HepG2 (cell line): ENCODE data around the gene ZNF181. TPM values are rescaled to one million over a fixed set of nuclear protein-coding genes. Genes with fewer than 3 reads are reported as not detected.

Source experiments
- CREB1 ChIP-seq, 2 experiments: fragments of 450-650 bp in 1 of 2; IDR thresholded peaks; 2 replicates each; pipeline ENCODE4 v1.6.1; 2016 to 2017; ENCODE audit warnings: control low read depth in 1 of 2, mild to moderate bottlenecking in 1 of 2, missing compliant biosample characterization in 1 of 2, missing genetic modification characterization in 1 of 2
- KLF15 ChIP-seq: sonication (generic); formaldehyde crosslinking; IDR thresholded peaks from 2 replicates; pipeline ENCODE4 v1.8.1; 2023; ENCODE audit warnings: borderline replicate concordance, mild to moderate bottlenecking, inconsistent platforms, missing genetic modification reagents, mixed read lengths
- RARA ChIP-seq: IDR thresholded peaks from 2 replicates; pipeline ENCODE4 v1.6.1; 2016; ENCODE audit warnings: missing genetic modification reagents, missing compliant biosample characterization
- TGIF2 ChIP-seq: IDR thresholded peaks from 2 replicates; pipeline ENCODE4 v1.6.1; 2016; ENCODE audit warnings: control low read depth, missing compliant biosample characterization
- ZBTB1 ChIP-seq: sonication (generic); formaldehyde crosslinking; IDR thresholded peaks from 2 replicates; pipeline ENCODE4 v1.4.0; 2020; ENCODE audit warnings: missing genetic modification reagents, borderline replicate concordance
- ZMYM4 ChIP-seq: sonication (generic); formaldehyde crosslinking; IDR thresholded peaks from 2 replicates; pipeline ENCODE4 v1.8.1; 2023; ENCODE audit warnings: mild to moderate bottlenecking, missing genetic modification reagents
- ZNF331 ChIP-seq: sonication (generic); formaldehyde crosslinking; IDR thresholded peaks from 2 replicates; pipeline ENCODE4 v1.4.0; 2020; ENCODE audit warnings: missing genetic modification reagents
- ZNF337 ChIP-seq: sonication (generic); formaldehyde crosslinking; IDR thresholded peaks from 2 replicates; pipeline ENCODE4 v1.5.1; 2020; ENCODE audit warnings: missing genetic modification reagents, low read depth, mild to moderate bottlenecking, borderline replicate concordance
- ZNF878 ChIP-seq: sonication (generic); formaldehyde crosslinking; IDR thresholded peaks from 2 replicates; pipeline ENCODE4 v1.8.1; 2023; ENCODE audit warnings: mild to moderate bottlenecking, missing genetic modification reagents, moderate library complexity
- polyA plus RNA-seq, 8 experiments: library from polyadenylated mRNA; depleted of rRNA in 3 of 8; stranded (reverse) in 7 of 8; unstranded in 1 of 8; fragments of >200 nt; fragmentation: Illumina TruSeq in 4 of 8; extraction: Trizol in 4 of 8; gene quantifications; 2 replicates each; pipeline versions ENCODE4 v1.2.1 to v1.2.3, GENCODE V29; 2011 to 2016; ENCODE audit warnings: low read depth in 4 of 8, missing spikeins in 1 of 8, mixed read lengths in 1 of 8; ENCODE audit not compliant: insufficient read depth in 1 of 8
- total RNA-seq, 5 experiments: library from RNA; depleted of rRNA; stranded (reverse); fragments of >200 nt; fragmentation: Illumina TruSeq; extraction: Trizol; gene quantifications; 2 replicates each; pipeline ENCODE4 v1.2.3, GENCODE V29; 2016; ENCODE audit warnings: low read depth in 1 of 5
- TF ChIP-seq, protein P1 (sequence below): sonication (generic); formaldehyde crosslinking; IDR thresholded peaks from 2 replicates; pipeline ENCODE4 v1.5.1; 2020; ENCODE audit warnings: mild to moderate bottlenecking, missing genetic modification reagents, borderline replicate concordance
- TF ChIP-seq, protein P2 (sequence below): sonication (generic); formaldehyde crosslinking; IDR thresholded peaks from 2 replicates; pipeline ENCODE4 v1.4.0; 2020; ENCODE audit warnings: mild to moderate bottlenecking, missing genetic modification reagents, borderline replicate concordance
- TF ChIP-seq, protein P3 (sequence below): sonication (generic); formaldehyde crosslinking; IDR thresholded peaks from 2 replicates; pipeline ENCODE4 v1.4.0; 2020; ENCODE audit warnings: missing genetic modification reagents
- TF ChIP-seq, protein P4 (sequence below): sonication (generic); formaldehyde crosslinking; IDR thresholded peaks from 2 replicates; pipeline ENCODE4 v1.4.0; 2020; ENCODE audit warnings: missing genetic modification reagents, low read depth, mild to moderate bottlenecking, borderline replicate concordance
- TF ChIP-seq, protein P5 (sequence below): sonication (generic); formaldehyde crosslinking; IDR thresholded peaks from 2 replicates; pipeline ENCODE4; 2020; ENCODE audit warnings: missing genetic modification reagents, mild to moderate bottlenecking, borderline replicate concordance

ZNF181 gene
- total and polyA plus RNA-seq, 2 of the 13 experiments (the other 11 are each of a cell fraction or from before 2014, with no cell fraction given) = 10.6 to 15.5 TPM

DNA sequence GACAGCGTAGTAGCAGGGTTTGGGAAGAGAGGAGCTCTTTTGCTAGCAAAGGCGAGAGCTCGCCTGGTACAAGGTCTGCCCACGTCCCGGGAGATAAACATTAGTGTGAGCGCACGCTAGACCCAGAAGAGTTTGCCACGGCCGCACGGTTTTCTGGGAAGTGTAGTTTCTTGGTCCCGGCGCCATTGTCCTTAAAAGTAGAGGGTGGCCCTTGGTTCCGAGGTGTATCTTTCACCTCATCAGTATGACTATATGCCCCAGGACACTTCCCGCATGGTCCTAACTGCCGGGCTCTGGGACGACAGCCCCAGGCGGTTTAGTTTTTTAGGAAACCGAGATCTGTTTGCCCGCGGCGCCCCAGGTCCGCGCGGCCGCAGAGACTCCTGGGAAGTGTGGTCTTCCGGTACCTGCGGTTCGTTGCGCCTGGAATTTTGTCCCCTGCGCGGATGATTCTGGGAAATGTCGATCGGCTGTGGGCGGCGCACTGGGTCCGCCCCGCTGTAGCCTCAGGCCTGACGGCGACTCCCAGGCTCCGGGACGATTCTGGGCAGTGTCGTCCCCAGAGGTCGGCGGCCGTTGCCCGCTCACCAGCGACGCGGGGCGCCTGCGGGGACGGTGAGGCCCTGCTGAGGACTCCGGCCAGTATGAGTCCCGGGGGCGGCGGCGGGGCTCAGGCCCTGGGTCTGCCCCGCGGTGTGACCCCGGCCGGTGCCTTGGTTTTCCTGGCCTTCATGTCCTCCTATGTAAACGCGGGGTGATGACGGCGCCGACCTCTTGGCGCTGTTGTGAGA lies at the start of gene ZNF181 (continued):
- TF ChIP-seq, protein P1, sequence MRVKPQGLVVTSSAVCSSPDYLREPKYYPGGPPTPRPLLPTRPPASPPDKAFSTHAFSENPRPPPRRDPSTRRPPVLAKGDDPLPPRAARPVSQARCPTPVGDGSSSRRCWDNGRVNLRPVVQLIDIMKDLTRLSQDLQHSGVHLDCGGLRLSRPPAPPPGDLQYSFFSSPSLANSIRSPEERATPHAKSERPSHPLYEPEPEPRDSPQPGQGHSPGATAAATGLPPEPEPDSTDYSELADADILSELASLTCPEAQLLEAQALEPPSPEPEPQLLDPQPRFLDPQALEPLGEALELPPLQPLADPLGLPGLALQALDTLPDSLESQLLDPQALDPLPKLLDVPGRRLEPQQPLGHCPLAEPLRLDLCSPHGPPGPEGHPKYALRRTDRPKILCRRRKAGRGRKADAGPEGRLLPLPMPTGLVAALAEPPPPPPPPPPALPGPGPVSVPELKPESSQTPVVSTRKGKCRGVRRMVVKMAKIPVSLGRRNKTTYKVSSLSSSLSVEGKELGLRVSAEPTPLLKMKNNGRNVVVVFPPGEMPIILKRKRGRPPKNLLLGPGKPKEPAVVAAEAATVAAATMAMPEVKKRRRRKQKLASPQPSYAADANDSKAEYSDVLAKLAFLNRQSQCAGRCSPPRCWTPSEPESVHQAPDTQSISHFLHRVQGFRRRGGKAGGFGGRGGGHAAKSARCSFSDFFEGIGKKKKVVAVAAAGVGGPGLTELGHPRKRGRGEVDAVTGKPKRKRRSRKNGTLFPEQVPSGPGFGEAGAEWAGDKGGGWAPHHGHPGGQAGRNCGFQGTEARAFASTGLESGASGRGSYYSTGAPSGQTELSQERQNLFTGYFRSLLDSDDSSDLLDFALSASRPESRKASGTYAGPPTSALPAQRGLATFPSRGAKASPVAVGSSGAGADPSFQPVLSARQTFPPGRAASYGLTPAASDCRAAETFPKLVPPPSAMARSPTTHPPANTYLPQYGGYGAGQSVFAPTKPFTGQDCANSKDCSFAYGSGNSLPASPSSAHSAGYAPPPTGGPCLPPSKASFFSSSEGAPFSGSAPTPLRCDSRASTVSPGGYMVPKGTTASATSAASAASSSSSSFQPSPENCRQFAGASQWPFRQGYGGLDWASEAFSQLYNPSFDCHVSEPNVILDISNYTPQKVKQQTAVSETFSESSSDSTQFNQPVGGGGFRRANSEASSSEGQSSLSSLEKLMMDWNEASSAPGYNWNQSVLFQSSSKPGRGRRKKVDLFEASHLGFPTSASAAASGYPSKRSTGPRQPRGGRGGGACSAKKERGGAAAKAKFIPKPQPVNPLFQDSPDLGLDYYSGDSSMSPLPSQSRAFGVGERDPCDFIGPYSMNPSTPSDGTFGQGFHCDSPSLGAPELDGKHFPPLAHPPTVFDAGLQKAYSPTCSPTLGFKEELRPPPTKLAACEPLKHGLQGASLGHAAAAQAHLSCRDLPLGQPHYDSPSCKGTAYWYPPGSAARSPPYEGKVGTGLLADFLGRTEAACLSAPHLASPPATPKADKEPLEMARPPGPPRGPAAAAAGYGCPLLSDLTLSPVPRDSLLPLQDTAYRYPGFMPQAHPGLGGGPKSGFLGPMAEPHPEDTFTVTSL (CRISPR knock-in tag) = 0 out of 2 replicates have a peak, but pooled peaks have one; percentile 31
- TF ChIP-seq RARA (CRISPR knock-in tag) = peak; percentile 50
- TF ChIP-seq ZNF331 (CRISPR knock-in tag) = peak; percentile 52; the same call in 1 of the 2 replicates
- no peak for TF ChIP-seq ZBTB1 (CRISPR knock-in tag)
- 0 out of 2 replicates have a peak, but pooled peaks have one; percentile 3 for TF ChIP-seq TGIF2 (CRISPR knock-in tag)
- no peak for TF ChIP-seq KLF15 (CRISPR knock-in tag)
- TF ChIP-seq, protein P2, sequence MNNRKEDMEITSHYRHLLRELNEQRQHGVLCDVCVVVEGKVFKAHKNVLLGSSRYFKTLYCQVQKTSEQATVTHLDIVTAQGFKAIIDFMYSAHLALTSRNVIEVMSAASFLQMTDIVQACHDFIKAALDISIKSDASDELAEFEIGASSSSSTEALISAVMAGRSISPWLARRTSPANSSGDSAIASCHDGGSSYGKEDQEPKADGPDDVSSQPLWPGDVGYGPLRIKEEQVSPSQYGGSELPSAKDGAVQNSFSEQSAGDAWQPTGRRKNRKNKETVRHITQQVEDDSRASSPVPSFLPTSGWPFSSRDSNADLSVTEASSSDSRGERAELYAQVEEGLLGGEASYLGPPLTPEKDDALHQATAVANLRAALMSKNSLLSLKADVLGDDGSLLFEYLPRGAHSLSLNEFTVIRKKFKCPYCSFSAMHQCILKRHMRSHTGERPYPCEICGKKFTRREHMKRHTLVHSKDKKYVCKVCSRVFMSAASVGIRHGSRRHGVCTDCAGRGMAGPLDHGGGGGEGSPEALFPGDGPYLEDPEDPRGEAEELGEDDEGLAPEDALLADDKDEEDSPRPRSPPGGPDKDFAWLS (CRISPR knock-in tag) = no peak
- no peak for TF ChIP-seq ZNF337 (CRISPR knock-in tag)
- TF ChIP-seq, protein P3, sequence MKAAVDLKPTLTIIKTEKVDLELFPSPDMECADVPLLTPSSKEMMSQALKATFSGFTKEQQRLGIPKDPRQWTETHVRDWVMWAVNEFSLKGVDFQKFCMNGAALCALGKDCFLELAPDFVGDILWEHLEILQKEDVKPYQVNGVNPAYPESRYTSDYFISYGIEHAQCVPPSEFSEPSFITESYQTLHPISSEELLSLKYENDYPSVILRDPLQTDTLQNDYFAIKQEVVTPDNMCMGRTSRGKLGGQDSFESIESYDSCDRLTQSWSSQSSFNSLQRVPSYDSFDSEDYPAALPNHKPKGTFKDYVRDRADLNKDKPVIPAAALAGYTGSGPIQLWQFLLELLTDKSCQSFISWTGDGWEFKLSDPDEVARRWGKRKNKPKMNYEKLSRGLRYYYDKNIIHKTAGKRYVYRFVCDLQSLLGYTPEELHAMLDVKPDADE (CRISPR knock-in tag) = no peak
- peak; percentile 55 for TF ChIP-seq ZMYM4 (CRISPR knock-in tag)
- no peak for TF ChIP-seq CREB1 (IDR thresholded peaks at IDR 0.05)
- peak; percentile 80 for TF ChIP-seq CREB1 (CRISPR knock-in tag; IDR thresholded peaks at IDR 0.05)
- TF ChIP-seq, protein P4, sequence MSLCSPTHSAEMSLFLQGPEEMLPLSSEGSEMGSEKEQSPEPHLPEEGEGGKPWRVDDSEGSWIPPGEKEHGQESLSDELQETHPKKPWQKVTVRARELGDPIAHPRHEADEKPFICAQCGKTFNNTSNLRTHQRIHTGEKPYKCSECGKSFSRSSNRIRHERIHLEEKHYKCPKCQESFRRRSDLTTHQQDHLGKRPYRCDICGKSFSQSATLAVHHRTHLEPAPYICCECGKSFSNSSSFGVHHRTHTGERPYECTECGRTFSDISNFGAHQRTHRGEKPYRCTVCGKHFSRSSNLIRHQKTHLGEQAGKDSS (CRISPR knock-in tag) = no peak; the same call in 1 of the 2 replicates
- TF ChIP-seq, protein P5, sequence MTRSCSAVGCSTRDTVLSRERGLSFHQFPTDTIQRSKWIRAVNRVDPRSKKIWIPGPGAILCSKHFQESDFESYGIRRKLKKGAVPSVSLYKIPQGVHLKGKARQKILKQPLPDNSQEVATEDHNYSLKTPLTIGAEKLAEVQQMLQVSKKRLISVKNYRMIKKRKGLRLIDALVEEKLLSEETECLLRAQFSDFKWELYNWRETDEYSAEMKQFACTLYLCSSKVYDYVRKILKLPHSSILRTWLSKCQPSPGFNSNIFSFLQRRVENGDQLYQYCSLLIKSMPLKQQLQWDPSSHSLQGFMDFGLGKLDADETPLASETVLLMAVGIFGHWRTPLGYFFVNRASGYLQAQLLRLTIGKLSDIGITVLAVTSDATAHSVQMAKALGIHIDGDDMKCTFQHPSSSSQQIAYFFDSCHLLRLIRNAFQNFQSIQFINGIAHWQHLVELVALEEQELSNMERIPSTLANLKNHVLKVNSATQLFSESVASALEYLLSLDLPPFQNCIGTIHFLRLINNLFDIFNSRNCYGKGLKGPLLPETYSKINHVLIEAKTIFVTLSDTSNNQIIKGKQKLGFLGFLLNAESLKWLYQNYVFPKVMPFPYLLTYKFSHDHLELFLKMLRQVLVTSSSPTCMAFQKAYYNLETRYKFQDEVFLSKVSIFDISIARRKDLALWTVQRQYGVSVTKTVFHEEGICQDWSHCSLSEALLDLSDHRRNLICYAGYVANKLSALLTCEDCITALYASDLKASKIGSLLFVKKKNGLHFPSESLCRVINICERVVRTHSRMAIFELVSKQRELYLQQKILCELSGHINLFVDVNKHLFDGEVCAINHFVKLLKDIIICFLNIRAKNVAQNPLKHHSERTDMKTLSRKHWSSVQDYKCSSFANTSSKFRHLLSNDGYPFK (CRISPR knock-in tag) = peak; percentile 62; the same call in 1 of the 2 replicates
- TF ChIP-seq ZNF878 (CRISPR knock-in tag) = peak; percentile 52; the same call in 1 of the 2 replicates
